ENCODE results near the gene MYCBPAP.
A peak's percentile ranks its signal among the peaks of the same experiment; 100 is the strongest.

The MYCBPAP gene

GRCh38 chr17:50532452-50533024, 24.3 kb downstream of the MYCBPAP start, which contains the start of gene EPN3:
Gene EPN3 (plus strand): TSS chr17:50532735. CDS start chr17:50536557, 3,822 bp downstream.
- peaks cover 51% of the 10 kb centered on the region for H3K4me1 Mint-ChIP-seq
- H3K9me3 Mint-ChIP-seq: no peaks in the 10 kb centered on the region
- no peak within 1 kb of the TSS for H3K27ac Mint-ChIP-seq
- H3K36me3 Mint-ChIP-seq (ENCODE audit: low read depth): no peaks in the 10 kb centered on the region
- peak within 1 kb of the TSS; percentile 74 for H3K4me3 Mint-ChIP-seq
- no peak for DNase-seq
- TF ChIP-seq, protein P1, sequence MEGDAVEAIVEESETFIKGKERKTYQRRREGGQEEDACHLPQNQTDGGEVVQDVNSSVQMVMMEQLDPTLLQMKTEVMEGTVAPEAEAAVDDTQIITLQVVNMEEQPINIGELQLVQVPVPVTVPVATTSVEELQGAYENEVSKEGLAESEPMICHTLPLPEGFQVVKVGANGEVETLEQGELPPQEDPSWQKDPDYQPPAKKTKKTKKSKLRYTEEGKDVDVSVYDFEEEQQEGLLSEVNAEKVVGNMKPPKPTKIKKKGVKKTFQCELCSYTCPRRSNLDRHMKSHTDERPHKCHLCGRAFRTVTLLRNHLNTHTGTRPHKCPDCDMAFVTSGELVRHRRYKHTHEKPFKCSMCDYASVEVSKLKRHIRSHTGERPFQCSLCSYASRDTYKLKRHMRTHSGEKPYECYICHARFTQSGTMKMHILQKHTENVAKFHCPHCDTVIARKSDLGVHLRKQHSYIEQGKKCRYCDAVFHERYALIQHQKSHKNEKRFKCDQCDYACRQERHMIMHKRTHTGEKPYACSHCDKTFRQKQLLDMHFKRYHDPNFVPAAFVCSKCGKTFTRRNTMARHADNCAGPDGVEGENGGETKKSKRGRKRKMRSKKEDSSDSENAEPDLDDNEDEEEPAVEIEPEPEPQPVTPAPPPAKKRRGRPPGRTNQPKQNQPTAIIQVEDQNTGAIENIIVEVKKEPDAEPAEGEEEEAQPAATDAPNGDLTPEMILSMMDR (IDR thresholded peaks at IDR 0.05): no peak
- H3K27me3 Mint-ChIP-seq (ENCODE audit: low read depth, poor library complexity): peaks cover 70% of the 10 kb centered on the region

DNA sequence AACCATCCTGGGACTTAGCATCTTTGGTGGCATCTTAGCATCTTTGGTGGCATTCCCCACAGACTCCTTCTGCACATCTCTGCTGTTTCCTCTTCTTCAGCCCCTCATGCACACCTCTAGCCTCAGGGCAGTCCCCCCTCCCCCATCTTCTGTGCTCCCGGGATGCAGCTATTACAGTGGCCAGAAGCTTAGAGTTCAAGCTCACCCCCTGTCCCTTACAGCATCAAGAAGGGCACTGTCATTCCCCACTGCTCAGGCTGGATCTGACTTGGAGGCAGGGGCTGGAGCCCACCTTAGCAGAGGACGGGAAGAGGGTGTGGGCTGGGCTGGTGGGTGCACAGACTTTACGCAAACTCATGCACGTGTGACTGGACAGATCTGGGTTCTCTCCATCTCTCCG, 24.9 kb downstream of the MYCBPAP start:
- DNase-seq: no peak
- peaks cover 52% of the 10 kb centered on the region for H3K4me1 Mint-ChIP-seq
- TF ChIP-seq, protein P1 (IDR thresholded peaks at IDR 0.05): no peak
- H3K9me3 Mint-ChIP-seq: no peaks in the 10 kb centered on the region
- H3K36me3 Mint-ChIP-seq (ENCODE audit: low read depth): no peaks in the 10 kb centered on the region
- H3K4me3 Mint-ChIP-seq: peak overlapping the region; percentile 74
- H3K27ac Mint-ChIP-seq: no peak overlapping the region
- H3K27me3 Mint-ChIP-seq (ENCODE audit: low read depth, poor library complexity): peaks cover 70% of the 10 kb centered on the region

GRCh38 chr17:50533720-50534148, 25.5 kb downstream of the MYCBPAP start:
- H3K4me3 Mint-ChIP-seq: peak overlapping the region; percentile 74
- DNase-seq: no peak
- TF ChIP-seq, protein P1 (IDR thresholded peaks at IDR 0.05): no peak
- no peaks in the 10 kb centered on the region for H3K36me3 Mint-ChIP-seq (ENCODE audit: low read depth)
- no peak overlapping the region for H3K27ac Mint-ChIP-seq
- H3K4me1 Mint-ChIP-seq: peaks cover 57% of the 10 kb centered on the region
- peaks cover 70% of the 10 kb centered on the region for H3K27me3 Mint-ChIP-seq (ENCODE audit: low read depth, poor library complexity)
- H3K9me3 Mint-ChIP-seq: no peaks in the 10 kb centered on the region

GRCh38 chr17:50534222-50534978, 26.2 kb downstream of the MYCBPAP start:
- Mint-ChIP-seq H3K9me3 (no peaks in the 10 kb centered on the region), H3K36me3 (ENCODE audit: low read depth) (no peaks in the 10 kb centered on the region), H3K27me3 (ENCODE audit: low read depth, poor library complexity) (peaks cover 63% of the 10 kb centered on the region), H3K27ac (no peak overlapping the region), H3K4me1 (peaks cover 63% of the 10 kb centered on the region), H3K4me3 (peak overlapping the region; percentile 74)
- no peak for DNase-seq
- TF ChIP-seq, protein P1 (IDR thresholded peaks at IDR 0.05): peak; percentile 35

GRCh38 chr17:50534979-50535326, 26.7 kb downstream of the MYCBPAP start:
- Mint-ChIP-seq H3K27me3 (ENCODE audit: low read depth, poor library complexity) (peaks cover 61% of the 10 kb centered on the region), H3K9me3 (no peaks in the 10 kb centered on the region), H3K36me3 (ENCODE audit: low read depth) (no peaks in the 10 kb centered on the region), H3K4me3 (no peak overlapping the region), H3K27ac (no peak overlapping the region), H3K4me1 (peaks cover 66% of the 10 kb centered on the region)
- TF ChIP-seq, protein P1 (IDR thresholded peaks at IDR 0.05): no peak
- DNase-seq: no peak
